ENCODE results near the gene SFRP5. TPM values are rescaled to one million over a fixed set of nuclear protein-coding genes. Genes with fewer than 3 reads are reported as not detected.

SFRP5 gene
- total RNA-seq, 1 donor from 2014 or later = 1.6 TPM

- no peaks in the 10 kb centered on the region for H3K36me3 ChIP-seq (ENCODE audit: control insufficient read depth in 3 of 3, insufficient read depth in 3 of 3, low read length in 3 of 3)
- peaks cover 6 to 14% (median 13%) of the 10 kb centered on the region in 3 donors for H3K4me1 ChIP-seq (ENCODE audit: control insufficient read depth in 3 of 3, insufficient read depth in 3 of 3, low read length in 3 of 3)
- H3K9me3 ChIP-seq (ENCODE audit: control insufficient read depth in 3 of 3, low read length in 3 of 3) = no peaks in the 10 kb centered on the region
- H3K27ac ChIP-seq (ENCODE audit: low read depth, low read length) = no peak overlapping the region
- H3K27me3 ChIP-seq (ENCODE audit: control insufficient read depth in 3 of 3, insufficient read depth in 3 of 3, low read length in 3 of 3) = peaks cover 1 to 8% (median 3%) of the 10 kb centered on the region in 3 donors
- no peak overlapping the region for H3K4me3 ChIP-seq (ENCODE audit: low read length in 3 of 3)
- H3K9ac ChIP-seq (ENCODE audit: low read depth in 1 of 3, low read length in 3 of 3) = no peak overlapping the region
Measured at GRCh38 chr10:97778452-97779302, 6.9 kb upstream of the SFRP5 start.

- Histone ChIP-seq H3K4me1 (ENCODE audit: control insufficient read depth in 3 of 3, insufficient read depth in 3 of 3, low read length in 3 of 3) (peaks cover 6 to 10% (median 10%) of the 10 kb centered on the region in 3 donors), H3K9me3 (ENCODE audit: control insufficient read depth in 3 of 3, low read length in 3 of 3) (no peaks in the 10 kb centered on the region), H3K9ac (ENCODE audit: low read depth in 1 of 3, low read length in 3 of 3) (no peak overlapping the region), H3K27ac (ENCODE audit: low read depth, low read length) (no peak overlapping the region), H3K27me3 (ENCODE audit: control insufficient read depth in 3 of 3, insufficient read depth in 3 of 3, low read length in 3 of 3) (peaks cover 14 to 24% (median 17%) of the 10 kb centered on the region in 3 donors), H3K4me3 (ENCODE audit: low read length in 3 of 3) (no peak overlapping the region), H3K36me3 (ENCODE audit: control insufficient read depth in 3 of 3, insufficient read depth in 3 of 3, low read length in 3 of 3) (no peaks in the 10 kb centered on the region)
Measured at GRCh38 chr10:97777143-97777542, 5.3 kb upstream of the SFRP5 start.

GRCh38 chr10:97774811-97775294, 3.1 kb upstream of the SFRP5 start:
- Histone ChIP-seq H3K36me3 (ENCODE audit: control insufficient read depth in 3 of 3, insufficient read depth in 3 of 3, low read length in 3 of 3) (no peaks in the 10 kb centered on the region), H3K27ac (ENCODE audit: low read depth, low read length) (no peak overlapping the region), H3K4me1 (ENCODE audit: control insufficient read depth in 3 of 3, insufficient read depth in 3 of 3, low read length in 3 of 3) (peaks cover 3 to 7% (median 6%) of the 10 kb centered on the region in 3 donors), H3K27me3 (ENCODE audit: control insufficient read depth in 3 of 3, insufficient read depth in 3 of 3, low read length in 3 of 3) (peaks cover 30 to 41% (median 36%) of the 10 kb centered on the region in 3 donors), H3K9me3 (ENCODE audit: control insufficient read depth in 3 of 3, low read length in 3 of 3) (no peaks in the 10 kb centered on the region), H3K9ac (ENCODE audit: low read depth in 1 of 3, low read length in 3 of 3) (no peak overlapping the region), H3K4me3 (ENCODE audit: low read length in 3 of 3) (no peak overlapping the region)

GRCh38 chr10:97773096-97773495, 1.3 kb upstream of the SFRP5 start:
- H3K4me1 ChIP-seq (ENCODE audit: control insufficient read depth in 3 of 3, insufficient read depth in 3 of 3, low read length in 3 of 3) = peaks cover 3 to 7% (median 6%) of the 10 kb centered on the region in 3 donors
- H3K27me3 ChIP-seq (ENCODE audit: control insufficient read depth in 3 of 3, insufficient read depth in 3 of 3, low read length in 3 of 3) = peaks cover 40 to 52% (median 52%) of the 10 kb centered on the region in 3 donors
- H3K9me3 ChIP-seq (ENCODE audit: control insufficient read depth in 3 of 3, low read length in 3 of 3) = no peaks in the 10 kb centered on the region
- no peaks in the 10 kb centered on the region for H3K36me3 ChIP-seq (ENCODE audit: control insufficient read depth in 3 of 3, insufficient read depth in 3 of 3, low read length in 3 of 3)
- no peak overlapping the region for H3K9ac ChIP-seq (ENCODE audit: low read depth in 1 of 3, low read length in 3 of 3)
- H3K4me3 ChIP-seq (ENCODE audit: low read length in 3 of 3) = no peak overlapping the region
- no peak overlapping the region for H3K27ac ChIP-seq (ENCODE audit: low read depth, low read length)

- Histone ChIP-seq H3K27ac (ENCODE audit: low read depth, low read length) (no peak overlapping the region), H3K27me3 (ENCODE audit: control insufficient read depth in 3 of 3, insufficient read depth in 3 of 3, low read length in 3 of 3) (peaks cover 40 to 52% (median 52%) of the 10 kb centered on the region in 3 donors), H3K9ac (ENCODE audit: low read depth in 1 of 3, low read length in 3 of 3) (peak overlapping the region in 1 of 3 donors; percentile 40)
Measured at GRCh38 chr10:97771055-97771891, 526 bp downstream of the SFRP5 start.

GRCh38 chr10:97770255-97770654, 1.5 kb downstream of the SFRP5 start:
- no peaks in the 10 kb centered on the region for H3K36me3 ChIP-seq (ENCODE audit: control insufficient read depth in 3 of 3, insufficient read depth in 3 of 3, low read length in 3 of 3)
- peaks cover 4 to 9% (median 8%) of the 10 kb centered on the region in 3 donors for H3K4me1 ChIP-seq (ENCODE audit: control insufficient read depth in 3 of 3, insufficient read depth in 3 of 3, low read length in 3 of 3)
- peaks cover 40 to 52% (median 52%) of the 10 kb centered on the region in 3 donors for H3K27me3 ChIP-seq (ENCODE audit: control insufficient read depth in 3 of 3, insufficient read depth in 3 of 3, low read length in 3 of 3)
- no peak overlapping the region for H3K9ac ChIP-seq (ENCODE audit: low read depth in 1 of 3, low read length in 3 of 3)
- no peak overlapping the region for H3K27ac ChIP-seq (ENCODE audit: low read depth, low read length)
- no peak overlapping the region for H3K4me3 ChIP-seq (ENCODE audit: low read length in 3 of 3)
- H3K9me3 ChIP-seq (ENCODE audit: control insufficient read depth in 3 of 3, low read length in 3 of 3) = no peaks in the 10 kb centered on the region

More at GRCh38 chr10:97771055-97771891, 526 bp downstream of the SFRP5 start:
- Histone ChIP-seq H3K36me3 (ENCODE audit: control insufficient read depth in 3 of 3, insufficient read depth in 3 of 3, low read length in 3 of 3) (no peaks in the 10 kb centered on the region), H3K9me3 (ENCODE audit: control insufficient read depth in 3 of 3, low read length in 3 of 3) (no peaks in the 10 kb centered on the region), H3K4me1 (ENCODE audit: control insufficient read depth in 3 of 3, insufficient read depth in 3 of 3, low read length in 3 of 3) (peaks cover 3 to 7% (median 6%) of the 10 kb centered on the region in 3 donors), H3K4me3 (ENCODE audit: low read length in 3 of 3) (peak overlapping the region in 2 of 3 donors; percentile 58 to 61)

- Histone ChIP-seq H3K9me3 (ENCODE audit: control insufficient read depth in 3 of 3, low read length in 3 of 3) (no peaks in the 10 kb centered on the region), H3K9ac (ENCODE audit: low read depth in 1 of 3, low read length in 3 of 3) (no peak overlapping the region), H3K27ac (ENCODE audit: low read depth, low read length) (no peak overlapping the region), H3K4me3 (ENCODE audit: low read length in 3 of 3) (no peak overlapping the region), H3K27me3 (ENCODE audit: control insufficient read depth in 3 of 3, insufficient read depth in 3 of 3, low read length in 3 of 3) (peaks cover 37 to 53% (median 43%) of the 10 kb centered on the region in 3 donors), H3K4me1 (ENCODE audit: control insufficient read depth in 3 of 3, insufficient read depth in 3 of 3, low read length in 3 of 3) (peaks cover 9 to 16% (median 11%) of the 10 kb centered on the region in 3 donors), H3K36me3 (ENCODE audit: control insufficient read depth in 3 of 3, insufficient read depth in 3 of 3, low read length in 3 of 3) (no peaks in the 10 kb centered on the region)
Measured at GRCh38 chr10:97768322-97769315, 3.2 kb downstream of the SFRP5 start.

GRCh38 chr10:97766996-97767924, 4.5 kb downstream of the SFRP5 start:
- Histone ChIP-seq H3K27ac (ENCODE audit: low read depth, low read length) (no peak overlapping the region), H3K36me3 (ENCODE audit: control insufficient read depth in 3 of 3, insufficient read depth in 3 of 3, low read length in 3 of 3) (peaks cover 0 to under 1% (median 0%) of the 10 kb centered on the region in 3 donors), H3K4me1 (ENCODE audit: control insufficient read depth in 3 of 3, insufficient read depth in 3 of 3, low read length in 3 of 3) (peaks cover 9 to 18% (median 16%) of the 10 kb centered on the region in 3 donors), H3K9me3 (ENCODE audit: control insufficient read depth in 3 of 3, low read length in 3 of 3) (no peaks in the 10 kb centered on the region), H3K4me3 (ENCODE audit: low read length in 3 of 3) (no peak overlapping the region), H3K9ac (ENCODE audit: low read depth in 1 of 3, low read length in 3 of 3) (no peak overlapping the region), H3K27me3 (ENCODE audit: control insufficient read depth in 3 of 3, insufficient read depth in 3 of 3, low read length in 3 of 3) (peaks cover 26 to 39% (median 30%) of the 10 kb centered on the region in 3 donors)
